Activated T-helper 17 cell treated with anti-CD3 and anti-CD28 coated beads, Interleukin-2, amount 50 U/mL, for 72 hours (primary cell): ENCODE measurements around the gene GNAT1. TPM values are rescaled to one million over a fixed set of nuclear protein-coding genes. Genes with fewer than 3 reads are reported as not detected.

ENCODE experiments used
- total RNA-seq, 2 donors: library from RNA; stranded (reverse); gene quantifications; one replicate each; pipeline ENCODE4 v1.2.3, GENCODE V29; 2022

The GNAT1 gene
- total RNA-seq, 2 donors from 2014 or later = not detected

Other genes with a start within 250 kb of the GNAT1 start
- 100 to 1,000 TPM; 146 to 167 TPM for gene RBM5, start 102.7 kb upstream of the GNAT1 start, total RNA-seq
- gene SEMA3F, start 36.3 kb upstream of the GNAT1 start, total RNA-seq = 1 to 10 TPM in 1 of 2 donors, not detected in 1; 1.5 TPM
- under 1 TPM in 1 of 2 donors, not detected in 1; 0.71 TPM for gene SLC38A3, start 13.7 kb downstream of the GNAT1 start, total RNA-seq
- 100 to 1,000 TPM; 283 to 392 TPM for gene GNAI2, start 44.6 kb downstream of the GNAT1 start, total RNA-seq
- 1 to 10 TPM; 1.2 to 2.3 TPM for gene SEMA3B, start 77.5 kb downstream of the GNAT1 start, total RNA-seq
- under 1 TPM in 1 of 2 donors, not detected in 1; 0.34 TPM for gene LSMEM2, start 87.5 kb downstream of the GNAT1 start, total RNA-seq
- gene IFRD2, start 100.8 kb downstream of the GNAT1 start, total RNA-seq = 100 to 1,000 TPM in 1 of 2 donors, 10 to 100 TPM in 1; 59.2 to 139 TPM
- 10 to 100 TPM; 12.2 to 13.0 TPM for gene HYAL3, start 107.8 kb downstream of the GNAT1 start, total RNA-seq
- 10 to 100 TPM; 24.4 to 37.8 TPM for gene NAA80, start 107.8 kb downstream of the GNAT1 start, total RNA-seq
- gene HYAL1, start 112.0 kb downstream of the GNAT1 start, total RNA-seq = under 1 TPM in 1 of 2 donors, not detected in 1; 0.29 TPM
- gene HYAL2, start 131.1 kb downstream of the GNAT1 start, total RNA-seq = 1 to 10 TPM; 5.1 to 8.5 TPM
- gene TUSC2, start 136.6 kb downstream of the GNAT1 start, total RNA-seq = 10 to 100 TPM; 13.9 to 19.3 TPM
- gene RASSF1, start 149.2 kb downstream of the GNAT1 start, total RNA-seq = 100 to 1,000 TPM in 1 of 2 donors, 10 to 100 TPM in 1; 85.8 to 139 TPM
- gene ZMYND10, start 154.1 kb downstream of the GNAT1 start, total RNA-seq = 10 to 100 TPM in 1 of 2 donors, 1 to 10 TPM in 1; 3.9 to 10.9 TPM
- 10 to 100 TPM; 50.2 to 96.5 TPM for gene NPRL2, start 159.2 kb downstream of the GNAT1 start, total RNA-seq
- 10 to 100 TPM; 35.6 to 40.8 TPM for gene CYB561D2, start 159.3 kb downstream of the GNAT1 start, total RNA-seq
- gene TMEM115, start 167.9 kb downstream of the GNAT1 start, total RNA-seq = 10 to 100 TPM; 14.3 to 21.9 TPM